Activated T-helper 2 cell treated with anti-CD3 and anti-CD28 coated beads, Interferon-gamma antibody, Interleukin-2, Interleukin-4, amounts not matched to agents 10 μg/mL and 5 μg/mL and 100 μg/mL, durations not matched to agents 14 hours and 24 hours and 36 hours (primary cell): ENCODE measurements around the gene PDE4D. TPM values are rescaled to one million over a fixed set of nuclear protein-coding genes. Genes with fewer than 3 reads are reported as not detected.

Source experiments
- DNase-seq: peaks from one replicate; pipeline ENCODE4 v3.0.0; 2021; ENCODE audit warnings: low spot score
- H3K27ac Mint-ChIP-seq: one replicate; pipeline ENCODE4 v1.8.0; 2021; ENCODE audit warnings: mixed read lengths
- H3K27me3 Mint-ChIP-seq: one replicate; pipeline ENCODE4 v1.8.0; 2021; ENCODE audit warnings: low read depth, mixed read lengths
- H3K36me3 Mint-ChIP-seq: one replicate; pipeline ENCODE4 v1.8.0; 2021; ENCODE audit warnings: low read depth, mixed read lengths
- H3K4me1 Mint-ChIP-seq: one replicate; pipeline ENCODE4 v1.8.0; 2021; ENCODE audit warnings: low read depth, mixed read lengths
- H3K4me3 Mint-ChIP-seq: one replicate; pipeline ENCODE4 v1.8.0; 2021; ENCODE audit warnings: low read depth, mild to moderate bottlenecking, moderate library complexity, mixed read lengths
- H3K9me3 Mint-ChIP-seq: one replicate; pipeline ENCODE4 v1.8.0; 2021; ENCODE audit warnings: mixed read lengths
- intact Hi-C: fragments of 100-400 bp; cut with micrococcal nuclease; formaldehyde crosslinking; loops from one replicate; pipeline ENCODE4 v1.15.1; 2023
- total RNA-seq: library from RNA; stranded (reverse); gene quantifications from 2 replicates; pipeline ENCODE4 v1.2.3, GENCODE V29; 2022

PDE4D gene
- total RNA-seq, 1 donor from 2014 or later: 102 TPM

- intact Hi-C loops: loop anchor here (2.0 kb wide), 1 partner anchor 16 kb away; no protein-coding TSS in a partner anchor
- peak overlapping the region; percentile 24 for H3K27ac Mint-ChIP-seq
- peaks cover 3% of the 10 kb centered on the region for H3K36me3 Mint-ChIP-seq
- no peak for DNase-seq
- H3K9me3 Mint-ChIP-seq: no peaks in the 10 kb centered on the region
- H3K4me3 Mint-ChIP-seq: no peak overlapping the region
- H3K27me3 Mint-ChIP-seq: no peaks in the 10 kb centered on the region
- peaks cover 20% of the 10 kb centered on the region for H3K4me1 Mint-ChIP-seq
Observed at GRCh38 chr5:59128646-59129290, 764.8 kb downstream of the PDE4D start.

GRCh38 chr5:59126708-59127573 lies 766.6 kb downstream of the PDE4D start:
- Mint-ChIP-seq H3K9me3 (peaks cover 4% of the 10 kb centered on the region), H3K4me3 (no peak overlapping the region), H3K36me3 (peaks cover 3% of the 10 kb centered on the region), H3K27ac (no peak overlapping the region), H3K27me3 (no peaks in the 10 kb centered on the region), H3K4me1 (peaks cover 15% of the 10 kb centered on the region)
- peak; percentile 34 for DNase-seq
- intact Hi-C loops: loop anchor here (1.0 kb wide), 7 partner anchors 26 to 241 kb away; no protein-coding TSS in a partner anchor

GRCh38 chr5:59126016-59126707 lies 767.4 kb downstream of the PDE4D start:
- intact Hi-C loops: no loop called here
- Mint-ChIP-seq H3K9me3 (peaks cover 4% of the 10 kb centered on the region), H3K4me3 (no peak overlapping the region), H3K27ac (no peak overlapping the region), H3K36me3 (peaks cover 3% of the 10 kb centered on the region), H3K27me3 (no peaks in the 10 kb centered on the region), H3K4me1 (peaks cover 9% of the 10 kb centered on the region)
- DNase-seq: no peak

GRCh38 chr5:59125011-59125961 lies 768.2 kb downstream of the PDE4D start:
- no peak overlapping the region for H3K4me3 Mint-ChIP-seq
- intact Hi-C loops: no loop called here

GRCh38 chr5:59123595-59124561 lies 769.6 kb downstream of the PDE4D start:
- Mint-ChIP-seq H3K4me1 (peaks cover 9% of the 10 kb centered on the region), H3K27ac (no peak overlapping the region), H3K27me3 (no peaks in the 10 kb centered on the region), H3K36me3 (peaks cover 15% of the 10 kb centered on the region), H3K4me3 (no peak overlapping the region), H3K9me3 (peaks cover 10% of the 10 kb centered on the region)
- intact Hi-C loops: loop anchor here (1.0 kb wide), 2 partner anchors 25 to 50 kb away; no protein-coding TSS in a partner anchor
- peak; percentile 26 for DNase-seq

More at GRCh38 chr5:59125011-59125961, 768.2 kb downstream of the PDE4D start:
- H3K9me3 Mint-ChIP-seq: peaks cover 10% of the 10 kb centered on the region
- no peaks in the 10 kb centered on the region for H3K27me3 Mint-ChIP-seq
- peaks cover 9% of the 10 kb centered on the region for H3K4me1 Mint-ChIP-seq
- H3K27ac Mint-ChIP-seq: no peak overlapping the region
- peaks cover 12% of the 10 kb centered on the region for H3K36me3 Mint-ChIP-seq
- no peak for DNase-seq

- peaks cover 18% of the 10 kb centered on the region for H3K4me1 Mint-ChIP-seq
- DNase-seq: no peak
- H3K4me3 Mint-ChIP-seq: no peak overlapping the region
- peaks cover 10% of the 10 kb centered on the region for H3K9me3 Mint-ChIP-seq
- peaks cover 18% of the 10 kb centered on the region for H3K36me3 Mint-ChIP-seq
- no peak overlapping the region for H3K27ac Mint-ChIP-seq
- intact Hi-C loops: no loop called here
- H3K27me3 Mint-ChIP-seq: no peaks in the 10 kb centered on the region
Observed at GRCh38 chr5:59119480-59119879, 774.0 kb downstream of the PDE4D start.

- peaks cover 18% of the 10 kb centered on the region for H3K36me3 Mint-ChIP-seq
- peaks cover 10% of the 10 kb centered on the region for H3K9me3 Mint-ChIP-seq
- no peaks in the 10 kb centered on the region for H3K27me3 Mint-ChIP-seq
- no peak overlapping the region for H3K27ac Mint-ChIP-seq
- no peak overlapping the region for H3K4me3 Mint-ChIP-seq
- peaks cover 20% of the 10 kb centered on the region for H3K4me1 Mint-ChIP-seq
- no peak for DNase-seq
- intact Hi-C loops: no loop called here
Observed at GRCh38 chr5:59117320-59117719, 776.2 kb downstream of the PDE4D start.

- peaks cover 15% of the 10 kb centered on the region for H3K36me3 Mint-ChIP-seq
- no peak for DNase-seq
- H3K27ac Mint-ChIP-seq: no peak overlapping the region
- H3K27me3 Mint-ChIP-seq: no peaks in the 10 kb centered on the region
- intact Hi-C loops: no loop called here
- H3K4me1 Mint-ChIP-seq: peaks cover 21% of the 10 kb centered on the region
- no peak overlapping the region for H3K4me3 Mint-ChIP-seq
- H3K9me3 Mint-ChIP-seq: peaks cover 6% of the 10 kb centered on the region
Observed at GRCh38 chr5:59116231-59116865, 777.2 kb downstream of the PDE4D start.

GRCh38 chr5:59115345-59115744 lies 778.2 kb downstream of the PDE4D start:
- Mint-ChIP-seq H3K36me3 (peaks cover 7% of the 10 kb centered on the region), H3K9me3 (no peaks in the 10 kb centered on the region), H3K4me1 (peaks cover 14% of the 10 kb centered on the region), H3K4me3 (no peak overlapping the region), H3K27ac (no peak overlapping the region), H3K27me3 (no peaks in the 10 kb centered on the region)
- intact Hi-C loops: no loop called here
- no peak for DNase-seq

- Mint-ChIP-seq H3K36me3 (peaks cover 5% of the 10 kb centered on the region), H3K27ac (no peak overlapping the region), H3K4me3 (no peak overlapping the region), H3K27me3 (no peaks in the 10 kb centered on the region), H3K4me1 (peaks cover 25% of the 10 kb centered on the region), H3K9me3 (no peaks in the 10 kb centered on the region)
- no peak for DNase-seq
- intact Hi-C loops: no loop called here
Observed at GRCh38 chr5:59109383-59109782, 784.1 kb downstream of the PDE4D start.

- Mint-ChIP-seq H3K27me3 (no peaks in the 10 kb centered on the region), H3K9me3 (no peaks in the 10 kb centered on the region), H3K4me1 (peaks cover 37% of the 10 kb centered on the region), H3K36me3 (peaks cover 5% of the 10 kb centered on the region), H3K27ac (no peak overlapping the region), H3K4me3 (no peak overlapping the region)
- intact Hi-C loops: no loop called here
- DNase-seq: no peak
Observed at GRCh38 chr5:59107692-59108091, 785.8 kb downstream of the PDE4D start.
